WTC11 (cell line): ENCODE data around the gene GRM5. TPM values are rescaled to one million over a fixed set of nuclear protein-coding genes. Genes with fewer than 3 reads are reported as not detected.
"Not testable (repeated sequence)": the region's sequence is repeated elsewhere in the genome, so short reads cannot be mapped to it uniquely, and the experiment has no call there.

Source experiments
- ATAC-seq: fragments of 200-7000 bp; cut with Tn5 transposase; 2 replicates; pipeline ENCODE4 v1.10.0; 2021; ENCODE audit warnings: mild to moderate bottlenecking, moderate library complexity
- CTCF ChIA-PET: fragments of 300-600 bp; sonication (Branson Sonifier 250); formaldehyde crosslinking; loops from one replicate; lab custom pipeline; 2021; ENCODE audit warnings: antibody characterized with exemption; lab: Charles Lee
- POLR2A ChIA-PET: fragments of 350-600 bp; sonication (Branson Sonifier 250); formaldehyde crosslinking; loops from one replicate; lab custom pipeline; 2021; ENCODE audit warnings: antibody characterized with exemption; lab: Charles Lee
- DNase-seq: peaks from one replicate; pipeline ENCODE4 v3.0.0; 2021; ENCODE audit warnings: low spot score
- H3K27ac Mint-ChIP-seq: 2 replicates; pipeline ENCODE4 v1.8.0; 2021; ENCODE audit warnings: mixed read lengths
- H3K27me3 Mint-ChIP-seq: 2 replicates; pipeline ENCODE4 v1.8.0; 2021; ENCODE audit warnings: low read depth, mild to moderate bottlenecking, moderate library complexity, mixed read lengths
- H3K36me3 Mint-ChIP-seq: 2 replicates; pipeline ENCODE4 v1.8.0; 2021; ENCODE audit warnings: mixed read lengths
- H3K4me1 Mint-ChIP-seq: 2 replicates; pipeline ENCODE4 v1.8.0; 2022; ENCODE audit warnings: mixed read lengths
- H3K4me3 Mint-ChIP-seq: 2 replicates; pipeline ENCODE4 v1.8.0; 2021; ENCODE audit warnings: mild to moderate bottlenecking, moderate library complexity, mixed read lengths
- H3K9me3 Mint-ChIP-seq: 2 replicates; pipeline ENCODE4 v1.8.0; 2021; ENCODE audit warnings: mixed read lengths
- CREB1 ChIP-seq: sonication (generic); formaldehyde crosslinking; IDR thresholded peaks from 2 replicates; pipeline ENCODE4 v1.8.0; 2023; ENCODE audit warnings: mild to moderate bottlenecking, missing genetic modification reagents
- CTCF ChIP-seq: fragments of 200-600 bp; IDR thresholded peaks from 2 replicates; pipeline ENCODE4 v1.8.0; 2022; ENCODE audit warnings: antibody characterized with exemption
- MXD4 ChIP-seq: fragments of 250-450 bp; sonication (Bioruptor Pico); IDR thresholded peaks from 2 replicates; pipeline ENCODE4 v1.8.0; 2021; ENCODE audit warnings: mild to moderate bottlenecking, moderate library complexity, borderline replicate concordance
- NFATC4 ChIP-seq: fragments of 250-450 bp; sonication (Bioruptor Pico); IDR thresholded peaks from 2 replicates; pipeline ENCODE4 v1.9.0; 2021; ENCODE audit warnings: mild to moderate bottlenecking
- NFYB ChIP-seq: sonication (generic); formaldehyde crosslinking; conservative IDR thresholded peaks from 2 replicates; pipeline ENCODE4 v1.8.0; 2022; ENCODE audit warnings: low read depth, missing genetic modification reagents
- NR2C2 ChIP-seq: sonication (generic); formaldehyde crosslinking; IDR thresholded peaks from 2 replicates; pipeline ENCODE4 v1.8.0; 2022; ENCODE audit warnings: mild to moderate bottlenecking, missing genetic modification reagents
- RELA ChIP-seq: sonication (generic); formaldehyde crosslinking; IDR thresholded peaks from 2 replicates; pipeline ENCODE4 v1.8.1; 2022; ENCODE audit warnings: missing genetic modification reagents, mild to moderate bottlenecking, borderline replicate concordance
- USF2 ChIP-seq: sonication (generic); formaldehyde crosslinking; IDR thresholded peaks from 2 replicates; pipeline ENCODE4 v1.8.1; 2023; ENCODE audit warnings: mild to moderate bottlenecking, missing genetic modification reagents, moderate library complexity
- ZBTB21 ChIP-seq: sonication (generic); formaldehyde crosslinking; IDR thresholded peaks from 2 replicates; pipeline ENCODE4 v1.8.1; 2023; ENCODE audit warnings: mild to moderate bottlenecking, missing genetic modification reagents, borderline replicate concordance
- ZNF425 ChIP-seq: fragments of 250-450 bp; sonication (Bioruptor Pico); conservative IDR thresholded peaks from 2 replicates; pipeline ENCODE4 v1.9.0; 2021; ENCODE audit warnings: mild to moderate bottlenecking
- ZNF671 ChIP-seq: fragments of 250-450 bp; sonication (Bioruptor Pico); IDR thresholded peaks from 2 replicates; pipeline ENCODE4 v1.8.0; 2021; ENCODE audit warnings: mild to moderate bottlenecking
- total RNA-seq: library from RNA; stranded (reverse); gene quantifications from 3 replicates; pipeline ENCODE4 v1.2.3, GENCODE V29; 2021
- TF ChIP-seq, protein P1 (sequence below): sonication (generic); formaldehyde crosslinking; IDR thresholded peaks from 2 replicates; pipeline ENCODE4 v1.8.1; 2023; ENCODE audit warnings: mild to moderate bottlenecking, moderate library complexity, missing genetic modification reagents
- TF ChIP-seq, protein P2 (sequence below): sonication (generic); formaldehyde crosslinking; IDR thresholded peaks from 2 replicates; pipeline ENCODE4 v1.8.1; 2022; ENCODE audit warnings: missing genetic modification reagents, borderline replicate concordance
- TF ChIP-seq, protein P3 (sequence below): sonication (generic); formaldehyde crosslinking; IDR thresholded peaks from 2 replicates; pipeline ENCODE4 v1.8.1; 2022; ENCODE audit warnings: low read depth, mild to moderate bottlenecking, moderate library complexity, missing genetic modification reagents, borderline replicate concordance

Gene GRM5
- total RNA-seq, 1 experiment from 2014 or later, result 0.13 TPM

- TF ChIP-seq ZBTB21 (peak; percentile 89), USF2 (CRISPR knock-in tag) (peak; percentile 75), RELA (CRISPR knock-in tag) (0 out of 2 replicates have a peak, but pooled peaks have one; percentile 28), NFYB (0 out of 2 replicates have a peak, but pooled peaks have one; percentile 6), CREB1 (0 out of 2 replicates have a peak, but pooled peaks have one; percentile 68), NR2C2 (CRISPR knock-in tag) (peak; percentile 29; the same call in 1 of the 2 replicates)
- TF ChIP-seq, protein P1, sequence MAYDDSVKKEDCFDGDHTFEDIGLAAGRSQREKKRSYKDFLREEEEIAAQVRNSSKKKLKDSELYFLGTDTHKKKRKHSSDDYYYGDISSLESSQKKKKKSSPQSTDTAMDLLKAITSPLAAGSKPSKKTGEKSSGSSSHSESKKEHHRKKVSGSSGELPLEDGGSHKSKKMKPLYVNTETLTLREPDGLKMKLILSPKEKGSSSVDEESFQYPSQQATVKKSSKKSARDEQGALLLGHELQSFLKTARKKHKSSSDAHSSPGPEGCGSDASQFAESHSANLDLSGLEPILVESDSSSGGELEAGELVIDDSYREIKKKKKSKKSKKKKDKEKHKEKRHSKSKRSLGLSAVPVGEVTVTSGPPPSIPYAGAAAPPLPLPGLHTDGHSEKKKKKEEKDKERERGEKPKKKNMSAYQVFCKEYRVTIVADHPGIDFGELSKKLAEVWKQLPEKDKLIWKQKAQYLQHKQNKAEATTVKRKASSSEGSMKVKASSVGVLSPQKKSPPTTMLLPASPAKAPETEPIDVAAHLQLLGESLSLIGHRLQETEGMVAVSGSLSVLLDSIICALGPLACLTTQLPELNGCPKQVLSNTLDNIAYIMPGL (CRISPR knock-in tag), result peak; percentile 71; the same call in 1 of the 2 replicates
- TF ChIP-seq, all 79 proteins: peak for 25; not testable (repeated sequence) for 54
Observed at GRCh38 chr11:89065651-89066201, at the start of gene GRM5 (continued).

GRCh38 chr11:89097956-89098355, 32.2 kb upstream of the GRM5 start:
- peak; percentile 51 for TF ChIP-seq CTCF
- CTCF ChIA-PET, H3K4me3 Mint-ChIP-seq, POLR2A ChIA-PET, H3K27ac Mint-ChIP-seq, H3K36me3 Mint-ChIP-seq, H3K4me1 Mint-ChIP-seq, H3K9me3 Mint-ChIP-seq, H3K27me3 Mint-ChIP-seq: not testable (repeated sequence)
- ATAC-seq (peak; percentile 95), DNase-seq (peak; percentile 11)

DNA sequence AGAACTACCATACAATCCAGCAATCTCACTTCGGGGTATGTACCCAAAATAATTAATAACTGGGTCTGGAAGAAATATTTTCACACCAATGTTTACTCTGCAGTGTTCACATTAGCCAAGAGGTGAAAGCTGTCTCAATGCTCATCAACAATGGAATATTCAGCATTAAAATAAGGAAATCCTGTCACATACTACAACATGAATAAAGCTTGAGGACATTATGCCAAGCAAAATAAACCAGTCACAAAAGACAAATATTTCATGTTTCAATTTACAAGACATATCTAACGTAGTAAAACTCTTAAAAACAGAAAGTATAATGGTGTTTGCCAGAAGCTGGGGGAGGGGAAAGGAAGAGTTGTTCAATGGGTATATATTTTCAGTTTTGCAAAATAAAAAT, 28.0 kb upstream of the GRM5 start:
- ATAC-seq, H3K27me3 Mint-ChIP-seq, H3K36me3 Mint-ChIP-seq, H3K27ac Mint-ChIP-seq, H3K4me1 Mint-ChIP-seq, DNase-seq, H3K9me3 Mint-ChIP-seq, H3K4me3 Mint-ChIP-seq, POLR2A ChIA-PET: not testable (repeated sequence)
- CTCF ChIA-PET, result interaction anchor here (1.3 kb wide), 1 partner anchor 405 kb away, joined by 3 read pairs; no protein-coding TSS in a partner anchor

GRCh38 chr11:89084951-89085350, 19.2 kb upstream of the GRM5 start:
- ATAC-seq, DNase-seq, POLR2A ChIA-PET, H3K27me3 Mint-ChIP-seq, H3K36me3 Mint-ChIP-seq, CTCF ChIA-PET, H3K4me1 Mint-ChIP-seq, H3K9me3 Mint-ChIP-seq, H3K4me3 Mint-ChIP-seq, H3K27ac Mint-ChIP-seq: not testable (repeated sequence)

DNA sequence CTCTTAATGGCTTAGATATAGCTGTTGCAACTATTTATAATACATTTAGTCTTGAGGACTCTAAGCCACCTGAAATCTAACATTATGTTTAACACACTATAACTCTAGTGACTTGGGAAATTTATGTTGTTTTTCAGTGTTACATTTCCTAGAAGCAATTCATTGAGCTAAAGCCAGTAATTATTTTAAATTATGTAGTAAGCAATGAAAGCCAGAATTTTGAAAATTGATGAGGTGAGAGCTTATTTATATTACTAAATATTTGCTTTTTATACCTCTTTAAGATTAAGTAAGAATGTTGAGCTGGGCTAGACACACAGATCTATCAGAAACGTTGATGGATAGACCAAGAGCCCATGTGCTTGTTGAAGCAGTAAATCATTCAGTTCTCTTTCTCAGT, 5.1 kb upstream of the GRM5 start:
- ATAC-seq, H3K36me3 Mint-ChIP-seq, CTCF ChIA-PET, H3K27ac Mint-ChIP-seq, DNase-seq, H3K4me1 Mint-ChIP-seq, H3K9me3 Mint-ChIP-seq, H3K4me3 Mint-ChIP-seq, POLR2A ChIA-PET: not testable (repeated sequence)
- H3K27me3 Mint-ChIP-seq, result peaks cover 20% of the 10 kb centered on the region

GRCh38 chr11:89067264-89067663, 1.5 kb upstream of the GRM5 start:
- ChIA-PET POLR2A (interaction anchor here (0.6 kb wide), 1 partner anchor 190 kb away, joined by 5 read pairs; no protein-coding TSS in a partner anchor), CTCF (no interaction called here)
- Mint-ChIP-seq H3K27me3 (peaks cover 57% of the 10 kb centered on the region), H3K27ac (no peak overlapping the region), H3K4me1 (peaks cover 28% of the 10 kb centered on the region), H3K36me3 (no peaks in the 10 kb centered on the region), H3K4me3 (no peak overlapping the region), H3K9me3 (no peaks in the 10 kb centered on the region)
- TF ChIP-seq, protein P2, sequence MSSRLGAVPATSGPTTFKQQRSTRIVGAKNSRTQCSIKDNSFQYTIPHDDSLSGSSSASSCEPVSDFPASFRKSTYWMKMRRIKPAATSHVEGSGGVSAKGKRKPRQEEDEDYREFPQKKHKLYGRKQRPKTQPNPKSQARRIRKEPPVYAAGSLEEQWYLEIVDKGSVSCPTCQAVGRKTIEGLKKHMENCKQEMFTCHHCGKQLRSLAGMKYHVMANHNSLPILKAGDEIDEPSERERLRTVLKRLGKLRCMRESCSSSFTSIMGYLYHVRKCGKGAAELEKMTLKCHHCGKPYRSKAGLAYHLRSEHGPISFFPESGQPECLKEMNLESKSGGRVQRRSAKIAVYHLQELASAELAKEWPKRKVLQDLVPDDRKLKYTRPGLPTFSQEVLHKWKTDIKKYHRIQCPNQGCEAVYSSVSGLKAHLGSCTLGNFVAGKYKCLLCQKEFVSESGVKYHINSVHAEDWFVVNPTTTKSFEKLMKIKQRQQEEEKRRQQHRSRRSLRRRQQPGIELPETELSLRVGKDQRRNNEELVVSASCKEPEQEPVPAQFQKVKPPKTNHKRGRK (CRISPR knock-in tag), result no peak
- TF ChIP-seq ZNF425 (CRISPR knock-in tag) (no peak), ZNF671 (CRISPR knock-in tag) (no peak), MXD4 (no peak), NFATC4 (no peak), NR2C2 (CRISPR knock-in tag) (no peak)
- TF ChIP-seq, protein P3, sequence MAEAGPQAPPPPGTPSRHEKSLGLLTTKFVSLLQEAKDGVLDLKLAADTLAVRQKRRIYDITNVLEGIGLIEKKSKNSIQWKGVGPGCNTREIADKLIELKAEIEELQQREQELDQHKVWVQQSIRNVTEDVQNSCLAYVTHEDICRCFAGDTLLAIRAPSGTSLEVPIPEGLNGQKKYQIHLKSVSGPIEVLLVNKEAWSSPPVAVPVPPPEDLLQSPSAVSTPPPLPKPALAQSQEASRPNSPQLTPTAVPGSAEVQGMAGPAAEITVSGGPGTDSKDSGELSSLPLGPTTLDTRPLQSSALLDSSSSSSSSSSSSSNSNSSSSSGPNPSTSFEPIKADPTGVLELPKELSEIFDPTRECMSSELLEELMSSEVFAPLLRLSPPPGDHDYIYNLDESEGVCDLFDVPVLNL (CRISPR knock-in tag), result no peak
- ATAC-seq (no peak), DNase-seq (no peak)
